GM12878 (cell line): Measurements from ENCODE around the gene GINS2. TPM values are rescaled to one million over a fixed set of nuclear protein-coding genes. Genes with fewer than 3 reads are reported as not detected.

Source experiments
- ATAC-seq: fragments of 200-7000 bp; cut with Tn5 transposase; 3 replicates; pipeline ENCODE4 v1.9.1; 2020; ENCODE audit warnings: mild to moderate bottlenecking, moderate library complexity
- BruUV-seq: library from RNA; stranded (reverse); fragments of 400-500 nt; replicated peaks from 2 replicates; lab custom pipeline; 2021; lab: Mats Ljungman, UMichigan
- CTCF ChIA-PET: fragments of 300-600 bp; sonication (Branson Sonifier 250); formaldehyde crosslinking; extraction: SDS; loops from one replicate; lab custom pipeline; 2021; ENCODE audit warnings: inconsistent platforms; lab: Yijun Ruan, JAX
- POLR2A ChIA-PET: fragments of 350-600 bp; formaldehyde crosslinking; extraction: SDS; loops from one replicate; lab custom pipeline; 2021; ENCODE audit warnings: inconsistent platforms; lab: Charles Lee
- RAD21 ChIA-PET: fragments of 300-600 bp; sonication (Branson Sonifier 250); formaldehyde crosslinking; loops from one replicate; lab custom pipeline; 2023; ENCODE audit warnings: antibody characterized with exemption; ENCODE audit not compliant: unreplicated experiment; lab: Charles Lee
- SMC1A ChIA-PET: fragments of 300-600 bp; sonication (Branson Sonifier 250); formaldehyde crosslinking; loops from one replicate; lab custom pipeline; 2023; ENCODE audit not compliant: unreplicated experiment, uncharacterized antibody; lab: Charles Lee
- DNase-seq: peaks from one replicate; pipeline ENCODE4 v3.0.0-alpha.2; 2011; ENCODE audit warnings: low read depth, low spot score
- FAIRE-seq: peaks from 3 replicates; lab custom pipeline; 2011; peaks lifted over from hg19 to GRCh38; lab: Jason Lieb, UNC
- H2AFZ ChIP-seq: 2 replicates; pipeline ENCODE4 v1.6.0; 2011; ENCODE audit warnings: low read depth, low read length, control low read depth; ENCODE audit not compliant: control insufficient read depth
- H3K27ac ChIP-seq: 2 replicates; pipeline ENCODE4 v1.5.1; 2011; ENCODE audit warnings: control low read depth; ENCODE audit not compliant: control insufficient read depth, insufficient read depth
- H3K27me3 ChIP-seq, 2 experiments: replicated peaks in 1 of 2; 2 replicates each; pipeline versions ENCODE4 v1.6.0 to v1.6.1; 2011; ENCODE audit warnings: low read length in 1 of 2; ENCODE audit not compliant: control insufficient read depth in 2 of 2, insufficient read depth in 2 of 2
- H3K36me3 ChIP-seq, 2 experiments: 2 replicates each; pipeline ENCODE4 v1.5.1; 2011; ENCODE audit warnings: low read length in 1 of 2; ENCODE audit not compliant: control insufficient read depth in 2 of 2, insufficient read depth in 2 of 2
- H3K4me1 ChIP-seq: 2 replicates; pipeline ENCODE4 v1.6.1; 2011; ENCODE audit warnings: mild to moderate bottlenecking, low read length, moderate library complexity, mixed read lengths; ENCODE audit not compliant: control insufficient read depth, insufficient read depth
- H3K4me2 ChIP-seq: 2 replicates; pipeline ENCODE4 v1.6.0; 2011; ENCODE audit warnings: control low read depth; ENCODE audit not compliant: control insufficient read depth, insufficient read depth
- H3K4me3 ChIP-seq: fragments of 200-600 bp; sonication (generic); 2 replicates; pipeline ENCODE4 v1.5.1; 2016
- H3K79me2 ChIP-seq: 2 replicates; pipeline ENCODE4 v1.6.0; 2011; ENCODE audit warnings: low read length; ENCODE audit not compliant: control insufficient read depth, insufficient read depth
- H3K9ac ChIP-seq: 2 replicates; pipeline ENCODE4 v1.8.0; 2011; ENCODE audit warnings: low read length, control low read depth, mixed read lengths; ENCODE audit not compliant: control insufficient read depth, insufficient read depth
- H3K9me3 ChIP-seq: replicated peaks from 3 replicates; pipeline ENCODE4 v1.5.1; 2011; ENCODE audit warnings: mild to moderate bottlenecking, low read length; ENCODE audit not compliant: control insufficient read depth, insufficient read depth
- H4K20me1 ChIP-seq: 2 replicates; pipeline ENCODE4 v1.6.0; 2011; ENCODE audit not compliant: control insufficient read depth, insufficient read depth
- FOXK2 ChIP-seq: fragments of 450-650 bp; IDR thresholded peaks from 2 replicates; pipeline ENCODE4 v1.6.1; 2017; ENCODE audit warnings: mild to moderate bottlenecking, moderate library complexity
- MXI1 ChIP-seq: fragments of 150-350 bp; IDR thresholded peaks from 2 replicates; pipeline ENCODE4 v1.6.1; 2011; ENCODE audit warnings: low read depth, mild to moderate bottlenecking, inconsistent platforms, low read length, improper control_type of control experiment
- POLR2A ChIP-seq: IDR thresholded peaks from 2 replicates; pipeline ENCODE4 v1.6.1; 2011; ENCODE audit warnings: low read depth, mild to moderate bottlenecking, low read length
- RELA ChIP-seq: fragments of 450-650 bp; IDR thresholded peaks from 2 replicates; pipeline ENCODE4 v1.8.0; 2014; ENCODE audit warnings: borderline replicate concordance; ENCODE audit not compliant: partially characterized antibody
- TCF7 ChIP-seq: IDR thresholded peaks from 2 replicates; pipeline ENCODE4 v1.6.1; 2014; ENCODE audit warnings: antibody characterized with exemption, borderline replicate concordance
- ZNF207 ChIP-seq: fragments of 450-650 bp; IDR thresholded peaks from 2 replicates; pipeline ENCODE4 v1.6.1; 2014; ENCODE audit warnings: antibody characterized with exemption, mild to moderate bottlenecking, borderline replicate concordance
- ZNF274 ChIP-seq: IDR thresholded peaks from one replicate; pipeline ENCODE4 v1.8.0; 2011; ENCODE audit not compliant: insufficient read length, insufficient read depth
- WGBS: methylation state at CpG from one replicate; pipeline ENCODE4 v1.1.6; 2016; ENCODE audit warnings: low lambda C conversion rate; ENCODE audit not compliant: insufficient replicate concordance, insufficient coverage; ENCODE audit errors: missing lambda C conversion rate; 5-methylcytosine and 5-hydroxymethylcytosine counted together
- in situ Hi-C: fragments of 300-500 bp; cut with MboI; formaldehyde crosslinking; loops from 9 replicates; pipeline ENCODE4 v1.14.3; 2018; ENCODE audit warnings: mixed read lengths
- intact Hi-C: fragments of 100-400 bp; cut with micrococcal nuclease; formaldehyde crosslinking; loops from one replicate; pipeline ENCODE4 v1.14.2; 2022; ENCODE audit not compliant: unreplicated experiment
- polyA plus RNA-seq, 11 experiments: library from polyadenylated mRNA; depleted of rRNA in 4 of 11; unstranded in 6 of 11; stranded (reverse) in 5 of 11; fragments of >200 nt; fragmentation: Nextera tagmentation in 4 of 11; fragmentation: Illumina TruSeq in 1 of 11; extraction: Ambion mirVana in 4 of 11; extraction: Trizol in 1 of 11; gene quantifications; 1 replicate in 1 of 11; 2 replicates in 10 of 11; pipeline versions ENCODE4 v1.2.1 to v1.2.3, GENCODE V29; 2011 to 2016; ENCODE audit warnings: inconsistent platforms in 2 of 11, missing spikeins in 2 of 11, low read depth in 1 of 11
- total RNA-seq, 4 experiments: library from RNA; depleted of rRNA in 3 of 4; stranded (reverse); fragments of >200 nt in 3 of 4; fragmentation: Illumina TruSeq in 1 of 4; extraction: Trizol in 1 of 4; gene quantifications; 2 replicates each; pipeline versions ENCODE4 v1.2.1 to v1.2.3, GENCODE V29; 2013 to 2021

The GINS2 gene
- total and polyA plus RNA-seq, 10 of the 15 experiments (the other 5 are each of a cell fraction or from before 2014, with no cell fraction given), result 42.7 to 90.8 (median 57.0) TPM

- no TSS peak for BruUV-seq
- RAD21 ChIA-PET, result no interaction called here
- Histone ChIP-seq H3K9me3 (no peaks in the 10 kb centered on the region), H4K20me1 (no peaks in the 10 kb centered on the region), H3K4me2 (no peak overlapping the region), H2AFZ (no peak overlapping the region), H3K9ac (no peak overlapping the region), H3K36me3 (peaks cover 46 to 64% of the 10 kb centered on the region in 2 experiments), H3K27ac (no peak overlapping the region), H3K79me2 (no peaks in the 10 kb centered on the region), H3K27me3 (no peaks in the 10 kb centered on the region), H3K4me3 (no peak overlapping the region), H3K4me1 (no peaks in the 10 kb centered on the region)
- CTCF ChIA-PET, result interaction anchor here (0.6 to 4.8 kb wide), 4 partner anchors 36 to 98 kb away, joined by 3 to 29 read pairs (median 5); no protein-coding TSS in a partner anchor
- ATAC-seq (no peak), DNase-seq (no peak), FAIRE-seq (no peak)
- in situ Hi-C loops (no loop called here), intact Hi-C loops (no loop called here)
- WGBS, result 94% methylated on average over 25 of the region's 26 CpGs
- POLR2A ChIA-PET, result no interaction called here
- TF ChIP-seq TCF7, result no peak
- peak; percentile 32; the same call in 1 of the 2 replicates for TF ChIP-seq POLR2A
- TF ChIP-seq ZNF207, result no peak
- TF ChIP-seq FOXK2, result no peak
- TF ChIP-seq MXI1, result no peak
- no peak for TF ChIP-seq RELA
- no peak for TF ChIP-seq ZNF274
- SMC1A ChIA-PET, result no interaction called here
These were observed 26.8 kb downstream of the GINS2 start for GRCh38 chr16:85661740-85662481.
